ENCODE measurements around the gene CCL1.

GRCh38 chr17:34382621-34383124 lies 19.6 kb upstream of the CCL1 start:
- TF ChIP-seq CTCF (IDR thresholded peaks at IDR 0.05; ENCODE audit: insufficient read depth, low read depth, low read length), result no peak
- TF ChIP-seq EZH2 (IDR thresholded peaks at IDR 0.05; ENCODE audit: insufficient read depth, low read length), result no peak

Measured in astrocyte (in vitro differentiated cells and primary cell).